ENCODE data around the gene TP53INP2. TPM values are rescaled to one million over a fixed set of nuclear protein-coding genes. Genes with fewer than 3 reads are reported as not detected.

TP53INP2 gene
- total RNA-seq, 2 experiments from 2014 or later, result 1.3 to 2.6 TPM

DNA sequence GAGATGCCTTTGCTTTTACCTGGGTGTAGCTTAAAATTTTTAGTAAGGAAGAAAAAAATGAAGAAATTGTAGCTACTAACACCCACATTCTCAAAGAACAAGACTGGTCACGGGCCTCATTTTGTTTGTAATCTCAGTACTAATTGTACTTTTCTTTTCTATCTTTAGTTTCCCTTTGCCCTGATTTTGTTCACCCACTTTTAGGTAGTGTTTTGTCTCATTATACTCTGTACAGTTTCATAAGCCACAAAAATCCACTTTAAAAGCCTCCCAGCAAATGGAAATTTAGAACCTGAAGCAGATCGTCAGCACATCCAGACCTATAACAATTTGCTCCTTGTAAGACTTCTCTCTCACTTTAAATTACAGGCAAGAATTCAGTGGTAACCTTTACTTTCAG, 43.3 kb downstream of the TP53INP2 start:
- no peak for DNase-seq
- ChIA-PET POLR2A (no interaction called here), CTCF (interaction anchor here (1.1 to 1.5 kb wide), 3 partner anchors 16 to 256 kb away, joined by 3 read pairs; no protein-coding TSS in a partner anchor)
- H3K27me3 Mint-ChIP-seq, result no peaks in the 10 kb centered on the region
- H3K4me1 Mint-ChIP-seq, result peaks cover 7% of the 10 kb centered on the region
- H3K9me3 Mint-ChIP-seq, result no peaks in the 10 kb centered on the region
- no peak overlapping the region for H3K27ac Mint-ChIP-seq
- H3K4me3 Mint-ChIP-seq, result no peak overlapping the region
- peaks cover 48% of the 10 kb centered on the region for H3K36me3 Mint-ChIP-seq (ENCODE audit: low read depth)

DNA sequence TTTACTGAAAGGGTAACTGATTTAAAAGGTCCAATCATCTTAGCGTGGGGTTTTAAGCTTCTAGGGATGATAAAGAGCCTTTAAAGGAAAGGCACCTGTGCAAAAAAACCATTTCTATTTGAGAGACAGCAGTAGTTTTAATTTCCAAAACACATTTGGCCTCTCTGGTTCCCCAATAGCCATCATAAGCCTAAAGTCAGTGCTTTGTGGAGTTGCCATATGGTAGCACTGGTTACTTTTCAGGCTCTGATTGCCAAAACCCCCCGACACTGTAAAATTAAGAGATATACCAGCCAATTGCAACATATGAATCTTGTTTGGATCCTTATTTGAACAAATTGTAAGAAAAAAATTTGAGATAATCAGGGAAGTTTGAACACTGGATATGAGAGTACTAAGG, 44.6 kb downstream of the TP53INP2 start:
- Mint-ChIP-seq H3K4me3 (no peak overlapping the region), H3K9me3 (no peaks in the 10 kb centered on the region), H3K27ac (no peak overlapping the region), H3K36me3 (ENCODE audit: low read depth) (peaks cover 42% of the 10 kb centered on the region), H3K4me1 (peaks cover 3% of the 10 kb centered on the region), H3K27me3 (no peaks in the 10 kb centered on the region)
- CTCF ChIA-PET, result interaction anchor here (0.6 kb wide), 1 partner anchor 573 kb away, joined by 4 read pairs; no protein-coding TSS in a partner anchor
- no peak for DNase-seq
- POLR2A ChIA-PET, result no interaction called here

DNA sequence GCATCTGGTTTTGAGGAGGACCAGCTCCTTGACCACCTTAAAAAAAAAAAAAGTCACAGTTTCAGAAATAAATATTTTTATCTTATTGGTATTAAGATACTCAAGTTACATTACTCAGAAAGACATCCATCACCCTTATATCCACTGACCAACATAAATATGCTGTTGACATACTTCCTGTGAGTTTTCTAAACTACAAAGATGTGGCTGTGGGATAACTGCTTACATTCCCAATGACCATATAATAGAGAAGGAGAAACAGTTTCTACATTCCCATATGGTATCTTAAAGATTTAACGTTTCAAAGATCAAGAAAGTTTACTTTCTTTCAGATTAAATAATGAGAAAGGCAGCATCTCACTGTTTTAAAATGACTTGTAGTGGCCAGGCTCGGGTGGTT, 46.3 kb downstream of the TP53INP2 start:
- Mint-ChIP-seq H3K9me3 (no peaks in the 10 kb centered on the region), H3K27ac (no peak overlapping the region), H3K36me3 (ENCODE audit: low read depth) (peaks cover 42% of the 10 kb centered on the region), H3K4me1 (peaks cover 3% of the 10 kb centered on the region), H3K4me3 (no peak overlapping the region), H3K27me3 (no peaks in the 10 kb centered on the region)
- DNase-seq, result no peak
- ChIA-PET CTCF (no interaction called here), POLR2A (no interaction called here)

DNA sequence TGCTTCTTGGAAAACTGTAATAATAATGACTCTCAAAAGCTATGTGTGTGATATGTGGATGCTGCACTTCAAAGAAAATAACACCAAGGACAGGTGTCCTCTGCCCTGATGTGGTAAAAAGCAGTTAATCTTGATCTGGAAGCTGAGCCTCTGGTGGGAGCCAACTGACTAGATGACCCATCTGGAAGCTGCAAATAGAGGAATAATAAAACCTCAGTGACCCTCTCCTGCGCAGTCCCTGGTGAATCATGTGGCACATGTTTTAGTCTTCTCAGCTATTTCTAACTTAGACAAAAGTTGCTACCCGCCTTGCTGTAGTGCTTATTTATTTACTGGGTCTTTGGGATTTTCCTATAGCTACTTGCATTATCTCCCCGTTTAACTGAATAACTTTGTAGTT, 47.3 kb downstream of the TP53INP2 start:
- POLR2A ChIA-PET, result no interaction called here
- Mint-ChIP-seq H3K27ac (no peak overlapping the region), H3K9me3 (no peaks in the 10 kb centered on the region), H3K27me3 (no peaks in the 10 kb centered on the region), H3K4me3 (no peak overlapping the region), H3K4me1 (peaks cover 3% of the 10 kb centered on the region), H3K36me3 (ENCODE audit: low read depth) (peaks cover 38% of the 10 kb centered on the region)
- no peak for DNase-seq
- CTCF ChIA-PET, result interaction anchor here (0.8 kb wide), 1 partner anchor 19 kb away, joined by 3 read pairs; no protein-coding TSS in a partner anchor

DNA sequence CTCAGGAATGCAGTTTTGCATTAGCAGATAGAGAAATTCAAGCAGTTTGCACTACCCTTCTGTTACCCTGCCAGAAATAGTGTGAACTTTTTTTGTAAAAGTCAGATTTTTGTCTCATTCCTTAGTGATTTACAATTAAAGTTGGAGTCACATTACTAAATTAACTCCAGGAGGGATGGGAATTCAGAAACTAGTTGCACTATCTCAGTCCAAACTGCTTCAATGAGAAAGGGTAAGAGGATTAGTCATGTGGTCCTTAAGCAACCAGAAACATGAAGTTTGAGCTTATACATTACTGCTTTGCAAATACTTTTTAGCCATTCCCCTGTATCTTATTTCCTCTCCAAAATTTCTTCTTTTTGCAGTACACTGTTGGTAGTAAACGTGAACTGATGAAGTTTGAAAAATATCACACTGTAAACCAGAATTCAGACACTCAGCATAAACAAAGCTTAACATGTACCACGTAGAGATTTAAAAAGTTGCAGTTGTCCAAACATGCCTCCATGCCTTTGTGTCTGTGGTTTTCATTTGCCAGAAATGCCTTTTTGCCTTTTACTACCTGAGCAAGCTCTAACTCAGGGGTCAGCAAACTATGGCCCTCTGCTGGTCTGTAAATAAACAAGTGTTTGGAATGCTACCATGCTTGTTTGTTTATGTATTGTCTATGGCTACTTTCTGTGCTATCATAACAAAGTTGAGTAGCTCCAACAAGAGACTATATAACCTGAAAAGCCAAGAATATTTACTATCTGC, 49.7 kb downstream of the TP53INP2 start:
- Mint-ChIP-seq H3K4me3 (no peak overlapping the region), H3K27me3 (no peaks in the 10 kb centered on the region), H3K27ac (no peak overlapping the region), H3K9me3 (no peaks in the 10 kb centered on the region), H3K4me1 (no peaks in the 10 kb centered on the region), H3K36me3 (ENCODE audit: low read depth) (peaks cover 51% of the 10 kb centered on the region)
- CTCF ChIA-PET, result interaction anchor here (2.5 kb wide), 1 partner anchor 16 kb away, joined by 10 read pairs; no protein-coding TSS in a partner anchor
- POLR2A ChIA-PET, result no interaction called here
- no peak for DNase-seq

DNA sequence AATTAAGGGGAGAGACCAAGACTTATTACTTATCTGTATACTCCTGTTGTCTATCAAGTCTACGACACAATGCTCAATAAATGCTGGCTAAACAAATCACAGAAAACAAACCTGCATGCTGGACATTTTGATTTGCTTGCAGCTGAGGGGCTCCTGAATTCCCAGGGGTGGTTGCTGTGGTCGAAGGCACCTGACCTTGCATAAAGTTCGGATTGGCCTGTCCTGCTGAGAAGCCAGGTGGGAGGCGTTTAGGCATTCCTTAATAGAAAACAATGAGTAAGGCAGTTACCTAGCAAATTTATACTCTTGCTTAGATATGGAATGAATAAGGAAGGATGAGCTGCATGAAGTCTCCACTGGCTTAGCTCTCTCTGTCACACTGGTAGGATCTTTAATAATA, 50.5 kb downstream of the TP53INP2 start:
- H3K4me3 Mint-ChIP-seq, result no peak overlapping the region
- H3K9me3 Mint-ChIP-seq, result no peaks in the 10 kb centered on the region
- H3K36me3 Mint-ChIP-seq (ENCODE audit: low read depth), result peaks cover 50% of the 10 kb centered on the region
- POLR2A ChIA-PET, result no interaction called here
- no peaks in the 10 kb centered on the region for H3K4me1 Mint-ChIP-seq
- CTCF ChIA-PET, result no interaction called here
- DNase-seq, result no peak
- H3K27ac Mint-ChIP-seq, result no peak overlapping the region
- H3K27me3 Mint-ChIP-seq, result no peaks in the 10 kb centered on the region

DNA sequence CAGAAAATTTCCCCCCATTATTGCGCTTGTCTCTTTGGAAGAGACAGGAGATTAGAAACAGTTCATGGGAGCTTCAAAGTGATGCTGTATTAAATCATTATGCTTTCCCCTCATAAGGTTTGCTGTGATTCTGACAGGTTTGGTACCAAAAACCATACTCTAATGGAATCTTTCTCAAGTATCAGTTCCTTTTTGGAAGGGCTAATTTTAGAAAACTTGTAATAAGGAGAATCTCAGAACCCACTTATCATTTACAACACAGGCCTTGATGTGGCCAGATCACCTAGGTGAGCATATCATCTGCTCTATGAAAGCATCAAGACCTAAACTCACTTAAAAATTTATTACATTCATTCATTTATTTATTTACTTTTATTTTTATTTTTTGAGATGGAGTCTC, 51.2 kb downstream of the TP53INP2 start:
- H3K36me3 Mint-ChIP-seq (ENCODE audit: low read depth), result peaks cover 46% of the 10 kb centered on the region
- ChIA-PET POLR2A (no interaction called here), CTCF (no interaction called here)
- no peaks in the 10 kb centered on the region for H3K9me3 Mint-ChIP-seq
- H3K27ac Mint-ChIP-seq, result no peak overlapping the region
- H3K4me1 Mint-ChIP-seq, result no peaks in the 10 kb centered on the region
- no peak for DNase-seq
- H3K4me3 Mint-ChIP-seq, result no peak overlapping the region
- H3K27me3 Mint-ChIP-seq, result no peaks in the 10 kb centered on the region

DNA sequence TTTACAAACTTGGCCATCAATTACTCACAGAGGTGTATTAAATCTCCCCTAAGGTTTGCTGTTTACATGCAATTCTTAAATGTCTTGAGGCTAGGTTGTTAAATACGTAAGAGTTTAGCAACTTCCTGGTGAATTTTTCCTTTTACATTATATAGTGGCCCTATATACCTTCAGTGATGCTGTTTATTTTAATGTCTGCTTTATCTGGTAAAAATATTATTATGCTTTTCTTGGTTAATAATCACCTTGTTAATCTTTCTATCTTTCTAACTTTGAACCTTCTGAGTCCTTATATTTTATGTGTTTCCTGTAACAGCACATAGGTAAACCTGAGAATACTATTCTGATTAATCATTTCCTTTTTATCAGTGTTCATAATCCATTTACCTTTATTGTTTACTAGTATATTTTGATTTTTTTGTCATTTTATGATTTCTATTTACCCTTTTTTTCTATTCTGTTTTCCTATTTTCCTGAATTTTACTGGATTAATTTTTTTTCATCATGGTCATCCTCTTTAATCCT, 57.9 kb downstream of the TP53INP2 start:
- no peak overlapping the region for H3K4me3 Mint-ChIP-seq
- peaks cover 39% of the 10 kb centered on the region for H3K36me3 Mint-ChIP-seq (ENCODE audit: low read depth)
- H3K4me1 Mint-ChIP-seq, result no peaks in the 10 kb centered on the region
- ChIA-PET POLR2A (no interaction called here), CTCF (interaction anchor here (1.0 kb wide), 1 partner anchor 449 kb away, joined by 3 read pairs; no protein-coding TSS in a partner anchor)
- DNase-seq, result no peak
- no peak overlapping the region for H3K27ac Mint-ChIP-seq
- H3K27me3 Mint-ChIP-seq, result no peaks in the 10 kb centered on the region
- no peaks in the 10 kb centered on the region for H3K9me3 Mint-ChIP-seq

Other genes with a start within 250 kb of the TP53INP2 start
- 100 to 1,000 TPM in 1 of 2 experiments, 10 to 100 TPM in 1; 90.5 to 105 TPM for gene DYNLRB1, start 187.9 kb upstream of the TP53INP2 start, total RNA-seq
- gene MAP1LC3A, start 145.6 kb upstream of the TP53INP2 start, total RNA-seq, result 1 to 10 TPM; 2.6 to 2.7 TPM
- gene PIGU, start 27.3 kb upstream of the TP53INP2 start, total RNA-seq, result 10 to 100 TPM; 18.7 to 21.6 TPM
- gene NCOA6, start 121.3 kb downstream of the TP53INP2 start, total RNA-seq, result 10 to 100 TPM; 32.3 to 35.0 TPM
- 1 to 10 TPM; 5.7 to 7.2 TPM for gene GGT7, start 168.5 kb downstream of the TP53INP2 start, total RNA-seq
- 10 to 100 TPM; 33.0 to 36.1 TPM for gene ACSS2, start 172.3 kb downstream of the TP53INP2 start, total RNA-seq